AG08396 (cell line): Measurements from ENCODE around the gene HIGD1B.
"Not testable (repeated sequence)": the region's sequence is repeated elsewhere in the genome, so short reads cannot be mapped to it uniquely, and the experiment has no call there.

Source experiments
- DNase-seq: peaks from one replicate; pipeline ENCODE4 v3.0.0; 2012; ENCODE audit warnings: low spot score, mixed read lengths

Gene HIGD1B

GRCh38 chr17:44847586-44847985 is at the start of gene HIGD1B:
TSS of gene HIGD1B (plus strand) at chr17:44847883. CDS start at chr17:44848153, 270 bp downstream.
- DNase-seq, result no peak

GRCh38 chr17:44798356-44798755 is 49.3 kb upstream of the HIGD1B start:
- no peak for DNase-seq

- DNase-seq, result no peak
These were observed 45.8 kb upstream of the HIGD1B start for GRCh38 chr17:44801880-44802279.

- DNase-seq, result no peak
These were observed 43.2 kb upstream of the HIGD1B start for GRCh38 chr17:44804302-44805089.

GRCh38 chr17:44807093-44807816 is 40.4 kb upstream of the HIGD1B start:
- DNase-seq, result no peak

- no peak for DNase-seq
These were observed 39.9 kb upstream of the HIGD1B start for GRCh38 chr17:44807817-44808155.

GRCh38 chr17:44808156-44808555 is 39.5 kb upstream of the HIGD1B start:
- no peak for DNase-seq

- not testable (repeated sequence) for DNase-seq
These were observed 38.9 kb upstream of the HIGD1B start for GRCh38 chr17:44808656-44809388.

- DNase-seq, result no peak
These were observed 35.4 kb upstream of the HIGD1B start for GRCh38 chr17:44812263-44812662.

GRCh38 chr17:44818508-44818907 is 29.2 kb upstream of the HIGD1B start:
- not testable (repeated sequence) for DNase-seq

GRCh38 chr17:44820631-44821212 is 27.0 kb upstream of the HIGD1B start:
- DNase-seq, result peak; percentile 72

- not testable (repeated sequence) for DNase-seq
These were observed 22.4 kb upstream of the HIGD1B start for GRCh38 chr17:44825236-44825635.

- no peak for DNase-seq
These were observed 21.4 kb upstream of the HIGD1B start for GRCh38 chr17:44826123-44826790.

- no peak for DNase-seq
These were observed 19.8 kb upstream of the HIGD1B start for GRCh38 chr17:44827863-44828262.

GRCh38 chr17:44828919-44829522 is 18.7 kb upstream of the HIGD1B start:
- DNase-seq, result no peak

- DNase-seq, result peak; percentile 77
These were observed 17.9 kb upstream of the HIGD1B start, which contains the start of gene GJC1 for GRCh38 chr17:44829523-44830358. TSS of gene GJC1 (minus strand) at chr17:44830287. CDS start at chr17:44805817, 24,470 bp downstream.

GRCh38 chr17:44830359-44831288 is 17.1 kb upstream of the HIGD1B start:
- peak; percentile 36 for DNase-seq

- DNase-seq, result no peak
These were observed 16.3 kb upstream of the HIGD1B start for GRCh38 chr17:44831371-44831770.

GRCh38 chr17:44832805-44833204 is 14.9 kb upstream of the HIGD1B start:
- no peak for DNase-seq
